OCI-LY1 (cell line): ENCODE results near the gene HLF.

Experiments
- H2AFZ ChIP-seq: fragments of 200-600 bp; sonication (generic), shearing (Covaris generic); 2 replicates; pipeline ENCODE4 v1.6.0; 2014; ENCODE audit warnings: antibody characterized with exemption, mild to moderate bottlenecking, low read length
- H3F3A ChIP-seq: fragments of 200-600 bp; sonication (generic), shearing (Covaris generic); 2 replicates; pipeline ENCODE4 v1.6.0; 2014; ENCODE audit warnings: mild to moderate bottlenecking, antibody characterized with exemption, low read length, moderate library complexity; ENCODE audit not compliant: insufficient read depth
- H3K27ac ChIP-seq: fragments of 200-600 bp; sonication (generic); 2 replicates; pipeline ENCODE4 v1.5.1; 2014; ENCODE audit warnings: low read length, mixed run types, mild to moderate bottlenecking, low read depth; ENCODE audit not compliant: poor library complexity, severe bottlenecking
- H3K27me3 ChIP-seq: fragments of 200-600 bp; sonication (generic); 2 replicates; pipeline ENCODE4 v1.6.0; 2014; ENCODE audit warnings: antibody characterized with exemption, mild to moderate bottlenecking, low read length, moderate library complexity; ENCODE audit not compliant: insufficient read depth
- H3K36me3 ChIP-seq: fragments of 200-600 bp; sonication (generic); 2 replicates; pipeline ENCODE4 v1.6.1; 2014; ENCODE audit warnings: mild to moderate bottlenecking, antibody characterized with exemption, low read length, moderate library complexity, mixed read lengths; ENCODE audit not compliant: insufficient read depth
- H3K4me1 ChIP-seq: fragments of 200-600 bp; sonication (generic); 2 replicates; pipeline ENCODE4 v1.5.1; 2014; ENCODE audit warnings: mild to moderate bottlenecking, low read length, moderate library complexity; ENCODE audit not compliant: insufficient read depth, severe bottlenecking
- H3K4me2 ChIP-seq: fragments of 200-600 bp; sonication (generic), shearing (Covaris generic); 2 replicates; pipeline ENCODE4 v1.6.1; 2014; ENCODE audit warnings: low read length
- H3K4me3 ChIP-seq: fragments of 200-600 bp; sonication (generic); 2 replicates; pipeline ENCODE4 v1.5.1; 2014; ENCODE audit warnings: low read length, low read depth, mild to moderate bottlenecking, mixed read lengths; ENCODE audit not compliant: poor library complexity, severe bottlenecking
- H3K79me2 ChIP-seq: fragments of 200-600 bp; shearing (Covaris generic); 2 replicates; pipeline ENCODE4 v1.6.1; 2016; ENCODE audit warnings: mixed run types, low read length, mixed read lengths; ENCODE audit not compliant: insufficient read depth
- H3K9ac ChIP-seq: fragments of 200-600 bp; sonication (generic), shearing (Covaris generic); 2 replicates; pipeline ENCODE4 v1.6.1; 2014; ENCODE audit warnings: mild to moderate bottlenecking, low read length, mixed read lengths
- H3K9me2 ChIP-seq: fragments of 200-600 bp; sonication (generic), shearing (Covaris generic); 2 replicates; pipeline ENCODE4 v1.6.1; 2014; ENCODE audit warnings: low read depth, mild to moderate bottlenecking, low read length, mixed read lengths
- H3K9me3 ChIP-seq: fragments of 200-600 bp; shearing (Covaris generic); 2 replicates; pipeline ENCODE4 v1.6.1; 2014; ENCODE audit warnings: low read length, mixed read lengths
- H4K20me1 ChIP-seq: fragments of 200-600 bp; sonication (generic), shearing (Covaris generic); 2 replicates; pipeline ENCODE4 v1.6.0; 2016; ENCODE audit warnings: mild to moderate bottlenecking, low read length; ENCODE audit not compliant: insufficient read depth
- CTCF ChIP-seq: fragments of 200-600 bp; sonication (generic), shearing (Covaris generic); IDR thresholded peaks from 2 replicates; pipeline ENCODE4 v1.5.1; 2017; ENCODE audit warnings: mild to moderate bottlenecking, antibody characterized with exemption, low read length, moderate library complexity, mixed read lengths
- EZH2 ChIP-seq: fragments of 200-600 bp; sonication (generic), shearing (Covaris generic); IDR thresholded peaks from 2 replicates; pipeline ENCODE4 v1.8.0; 2017; ENCODE audit warnings: borderline replicate concordance, mixed run types, mild to moderate bottlenecking, antibody characterized with exemption, low read length, moderate library complexity, mixed read lengths

Gene HLF

GRCh38 chr17:55300479-55301290 lies 35.9 kb downstream of the HLF start:
- Histone ChIP-seq H4K20me1 (no peaks in the 10 kb centered on the region), H3K79me2 (no peaks in the 10 kb centered on the region), H3K9ac (no peak overlapping the region), H3K9me2 (no peaks in the 10 kb centered on the region), H3K9me3 (no peaks in the 10 kb centered on the region), H3K4me2 (no peak overlapping the region), H3K27me3 (no peaks in the 10 kb centered on the region), H3K36me3 (no peaks in the 10 kb centered on the region), H3F3A (no peaks in the 10 kb centered on the region), H2AFZ (no peak overlapping the region), H3K4me3 (no peak overlapping the region), H3K27ac (no peak overlapping the region), H3K4me1 (no peaks in the 10 kb centered on the region)
- no peak for TF ChIP-seq CTCF
- TF ChIP-seq EZH2, result no peak

- Histone ChIP-seq H3K9me3 (no peaks in the 10 kb centered on the region), H3K36me3 (no peaks in the 10 kb centered on the region), H3K9ac (no peak overlapping the region), H3K4me2 (no peak overlapping the region), H2AFZ (no peak overlapping the region), H4K20me1 (no peaks in the 10 kb centered on the region), H3K27me3 (no peaks in the 10 kb centered on the region), H3K9me2 (no peaks in the 10 kb centered on the region), H3K4me3 (no peak overlapping the region), H3F3A (no peaks in the 10 kb centered on the region), H3K27ac (no peak overlapping the region), H3K4me1 (no peaks in the 10 kb centered on the region), H3K79me2 (no peaks in the 10 kb centered on the region)
- TF ChIP-seq EZH2 (no peak), CTCF (no peak)
Measured at GRCh38 chr17:55301521-55302406, 37.0 kb downstream of the HLF start.

GRCh38 chr17:55302407-55302787 lies 37.6 kb downstream of the HLF start:
- Histone ChIP-seq H3K27ac (no peak overlapping the region), H3F3A (no peaks in the 10 kb centered on the region), H3K36me3 (no peaks in the 10 kb centered on the region), H3K9me2 (no peaks in the 10 kb centered on the region), H3K79me2 (no peaks in the 10 kb centered on the region), H3K4me1 (no peaks in the 10 kb centered on the region), H3K9me3 (no peaks in the 10 kb centered on the region), H4K20me1 (no peaks in the 10 kb centered on the region), H3K27me3 (no peaks in the 10 kb centered on the region), H3K4me2 (no peak overlapping the region), H3K4me3 (no peak overlapping the region), H3K9ac (no peak overlapping the region), H2AFZ (no peak overlapping the region)
- TF ChIP-seq CTCF (no peak), EZH2 (no peak)
